ENCODE data around the gene CHCHD6. TPM values are rescaled to one million over a fixed set of nuclear protein-coding genes. Genes with fewer than 3 reads are reported as not detected.

CHCHD6 gene
- total RNA-seq, 1 experiment from 2014 or later = 29.6 TPM

GRCh38 chr3:126977821-126978220 is 273.8 kb downstream of the CHCHD6 start:
- BruUV-seq (replicated peaks) = no TSS peak
- Mint-ChIP-seq H3K4me3 (ENCODE audit: unreplicated experiment) (no peak overlapping the region), H3K36me3 (ENCODE audit: insufficient read depth, unreplicated experiment) (no peaks in the 10 kb centered on the region), H3K27me3 (ENCODE audit: insufficient read depth, unreplicated experiment) (no peaks in the 10 kb centered on the region), H3K4me1 (ENCODE audit: insufficient read depth, unreplicated experiment) (no peaks in the 10 kb centered on the region), H3K9me3 (ENCODE audit: unreplicated experiment) (peaks cover 17% of the 10 kb centered on the region), H3K27ac (ENCODE audit: low read depth, unreplicated experiment) (no peak overlapping the region)
- intact Hi-C loops (cut with micrococcal nuclease) = no loop called here
- ChIA-PET POLR2A (no interaction called here), CTCF (interaction anchor here (0.6 to 1.7 kb wide), 4 partner anchors 17 to 467 kb away, joined by 3 to 5 read pairs (median 4); no protein-coding TSS in a partner anchor)
- TF ChIP-seq CTCF (IDR thresholded peaks at IDR 0.05; ENCODE audit: unreplicated experiment) = no peak
- DNase-seq (ENCODE audit: unreplicated experiment) = no peak

GRCh38 chr3:126978291-126978690 is 274.3 kb downstream of the CHCHD6 start:
- no peaks in the 10 kb centered on the region for H3K36me3 Mint-ChIP-seq (ENCODE audit: insufficient read depth, unreplicated experiment)
- POLR2A ChIA-PET = no interaction called here
- no peaks in the 10 kb centered on the region for H3K4me1 Mint-ChIP-seq (ENCODE audit: insufficient read depth, unreplicated experiment)
- intact Hi-C loops (cut with micrococcal nuclease) = no loop called here
- no peak overlapping the region for H3K4me3 Mint-ChIP-seq (ENCODE audit: unreplicated experiment)
- CTCF ChIA-PET = interaction anchor here (0.7 to 5.0 kb wide), 3 partner anchors 18 to 226 kb away, joined by 3 to 91 read pairs (median 5); no protein-coding TSS in a partner anchor
- no peak for TF ChIP-seq CTCF (IDR thresholded peaks at IDR 0.05; ENCODE audit: unreplicated experiment)
- H3K27me3 Mint-ChIP-seq (ENCODE audit: insufficient read depth, unreplicated experiment) = no peaks in the 10 kb centered on the region
- H3K9me3 Mint-ChIP-seq (ENCODE audit: unreplicated experiment) = peaks cover 17% of the 10 kb centered on the region
- H3K27ac Mint-ChIP-seq (ENCODE audit: low read depth, unreplicated experiment) = no peak overlapping the region
- BruUV-seq (replicated peaks) = no TSS peak
- DNase-seq (ENCODE audit: unreplicated experiment) = no peak

GRCh38 chr3:126979046-126979628 is 275.1 kb downstream of the CHCHD6 start:
- no peak for DNase-seq (ENCODE audit: unreplicated experiment)
- no peak for TF ChIP-seq CTCF (IDR thresholded peaks at IDR 0.05; ENCODE audit: unreplicated experiment)
- BruUV-seq (replicated peaks) = no TSS peak
- POLR2A ChIA-PET = no interaction called here
- Mint-ChIP-seq H3K36me3 (ENCODE audit: insufficient read depth, unreplicated experiment) (no peaks in the 10 kb centered on the region), H3K9me3 (ENCODE audit: unreplicated experiment) (peaks cover 14% of the 10 kb centered on the region), H3K27ac (ENCODE audit: low read depth, unreplicated experiment) (no peak overlapping the region), H3K4me1 (ENCODE audit: insufficient read depth, unreplicated experiment) (no peaks in the 10 kb centered on the region), H3K4me3 (ENCODE audit: unreplicated experiment) (no peak overlapping the region), H3K27me3 (ENCODE audit: insufficient read depth, unreplicated experiment) (no peaks in the 10 kb centered on the region)
- CTCF ChIA-PET = interaction anchor here (0.7 to 5.0 kb wide), 3 partner anchors 18 to 227 kb away, joined by 3 to 91 read pairs (median 5); no protein-coding TSS in a partner anchor
- intact Hi-C loops (cut with micrococcal nuclease) = no loop called here

- H3K27ac Mint-ChIP-seq (ENCODE audit: low read depth, unreplicated experiment) = no peak overlapping the region
- POLR2A ChIA-PET = no interaction called here
- no peaks in the 10 kb centered on the region for H3K27me3 Mint-ChIP-seq (ENCODE audit: insufficient read depth, unreplicated experiment)
- H3K4me1 Mint-ChIP-seq (ENCODE audit: insufficient read depth, unreplicated experiment) = peaks cover 4% of the 10 kb centered on the region
- CTCF ChIA-PET = interaction anchor here (0.5 to 5.0 kb wide), 6 partner anchors 13 to 476 kb away, joined by 3 to 91 read pairs (median 6); no protein-coding TSS in a partner anchor
- intact Hi-C loops (cut with micrococcal nuclease) = loop anchor here (5.0 kb wide), 1 partner anchor 567 kb away; no protein-coding TSS in a partner anchor
- H3K9me3 Mint-ChIP-seq (ENCODE audit: unreplicated experiment) = peaks cover 2% of the 10 kb centered on the region
- no peak overlapping the region for H3K4me3 Mint-ChIP-seq (ENCODE audit: unreplicated experiment)
- no TSS peak for BruUV-seq (replicated peaks)
- TF ChIP-seq CTCF (IDR thresholded peaks at IDR 0.05; ENCODE audit: unreplicated experiment) = no peak
- no peak for DNase-seq (ENCODE audit: unreplicated experiment)
- no peaks in the 10 kb centered on the region for H3K36me3 Mint-ChIP-seq (ENCODE audit: insufficient read depth, unreplicated experiment)
Measured at GRCh38 chr3:126980266-126980811, 276.3 kb downstream of the CHCHD6 start.
